HG02678 (cell line): Measurements from ENCODE around the gene CNTN1.

Experiments used
- ATAC-seq: cut with Tn5 transposase; IDR thresholded peaks from one replicate; pipeline ENCODE4 v1.9.1; 2021; ENCODE audit warnings: mild to moderate bottlenecking, moderate library complexity; ENCODE audit not compliant: unreplicated experiment

The CNTN1 gene

DNA sequence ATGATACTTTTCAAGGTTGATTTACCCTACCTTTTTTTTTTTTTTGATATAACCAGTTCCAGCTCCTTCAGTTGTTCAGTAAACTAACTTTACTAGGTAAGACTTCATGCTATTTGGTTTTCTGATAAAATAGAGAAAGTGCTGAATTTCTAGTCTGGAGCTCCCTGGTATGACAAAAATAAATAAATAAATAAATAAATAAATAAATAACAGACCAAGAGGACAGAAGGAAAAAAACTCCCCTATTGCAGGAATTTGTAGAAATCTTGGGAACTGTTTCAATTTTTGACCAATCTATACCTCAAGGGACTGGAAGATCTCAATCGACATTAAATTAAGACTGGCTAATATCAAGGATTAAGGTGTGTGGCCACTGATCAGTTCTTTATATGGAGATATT lies 265.2 kb downstream of the CNTN1 start:
- ATAC-seq = no peak

DNA sequence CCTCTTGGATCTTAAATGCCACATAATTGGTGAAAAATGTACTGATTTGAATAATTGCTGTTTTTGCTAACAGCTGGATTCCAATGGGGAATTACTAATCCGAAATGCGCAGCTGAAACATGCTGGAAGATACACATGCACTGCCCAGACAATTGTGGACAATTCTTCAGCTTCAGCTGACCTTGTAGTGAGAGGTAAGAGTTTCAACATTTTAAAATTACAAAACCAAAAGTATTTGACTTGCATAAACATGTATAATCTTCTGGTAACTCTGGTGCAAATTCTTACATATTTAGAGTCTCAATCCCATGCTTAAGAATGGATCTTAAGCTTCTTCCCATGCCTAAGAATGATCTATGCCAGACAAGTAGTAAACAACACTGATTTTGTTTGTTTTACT lies 266.8 kb downstream of the CNTN1 start:
- ATAC-seq = no peak

DNA sequence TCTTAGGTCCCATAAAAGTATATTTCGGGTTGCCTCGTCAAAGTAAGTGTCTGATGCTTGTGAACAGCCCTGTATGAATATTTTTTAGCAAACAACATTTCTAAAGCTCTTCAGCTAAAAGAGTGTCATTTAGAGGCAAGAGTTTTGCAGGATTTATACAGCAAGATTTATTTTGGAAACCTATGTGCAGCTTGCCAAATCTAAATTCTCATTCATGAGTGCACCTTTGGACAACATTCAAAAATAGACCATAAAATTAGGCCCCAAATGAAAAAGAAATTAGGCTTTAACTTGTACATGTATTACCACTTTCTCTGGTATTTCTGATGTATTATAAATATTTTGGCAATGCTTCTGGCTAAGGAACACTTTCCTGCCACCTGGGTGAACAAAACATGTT lies 271.5 kb downstream of the CNTN1 start:
- ATAC-seq = no peak

DNA sequence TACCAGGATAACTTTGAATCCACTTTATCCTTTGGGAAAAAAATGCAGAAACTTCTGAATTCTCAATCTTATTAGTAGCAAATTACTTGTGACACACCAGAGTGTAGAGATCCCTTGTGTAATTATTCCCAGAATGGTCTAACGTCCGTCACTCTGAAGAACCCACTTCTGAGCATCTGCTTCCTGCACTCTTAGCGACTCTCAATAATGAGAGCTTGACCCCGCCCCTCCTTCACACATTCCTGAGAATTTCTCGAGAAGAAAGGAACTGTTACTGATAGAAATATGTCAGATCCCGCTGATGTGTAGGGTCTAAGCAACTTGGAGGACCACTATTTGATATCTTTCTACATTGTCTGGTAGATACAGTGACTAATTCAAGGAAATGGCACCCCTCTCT lies 277.6 kb downstream of the CNTN1 start:
- ATAC-seq = no peak

DNA sequence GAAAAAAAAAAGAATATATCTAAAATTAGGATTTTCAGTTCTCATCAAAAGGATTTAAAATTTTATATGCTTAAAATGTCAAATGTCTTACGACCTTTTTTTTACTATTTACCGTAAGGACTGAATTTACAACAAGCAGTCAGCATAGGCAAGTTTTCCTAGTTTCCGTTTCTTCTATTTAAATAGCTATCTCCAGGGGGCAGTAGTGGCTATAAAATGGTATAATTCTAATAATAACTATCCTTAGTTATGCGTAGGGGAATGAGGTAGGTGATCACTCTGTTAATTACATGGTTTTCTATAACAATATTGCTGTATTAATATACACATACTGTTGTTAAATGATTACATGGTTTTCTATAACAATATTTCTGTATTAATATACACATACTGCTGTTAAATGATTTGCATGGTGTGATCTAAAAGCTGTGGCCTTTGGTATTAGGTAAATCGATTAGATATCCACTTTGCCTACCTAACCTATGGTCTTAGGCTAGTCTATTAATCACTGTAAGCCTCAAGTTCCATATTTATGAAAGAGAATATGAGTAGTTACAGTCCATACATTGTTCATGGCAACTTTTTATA lies 278.2 kb downstream of the CNTN1 start:
- no peak for ATAC-seq

GRCh38 chr12:40971911-40972310 lies 279.7 kb downstream of the CNTN1 start:
- no peak for ATAC-seq

- no peak for ATAC-seq
Measured at GRCh38 chr12:40976546-40976945, 284.3 kb downstream of the CNTN1 start.

DNA sequence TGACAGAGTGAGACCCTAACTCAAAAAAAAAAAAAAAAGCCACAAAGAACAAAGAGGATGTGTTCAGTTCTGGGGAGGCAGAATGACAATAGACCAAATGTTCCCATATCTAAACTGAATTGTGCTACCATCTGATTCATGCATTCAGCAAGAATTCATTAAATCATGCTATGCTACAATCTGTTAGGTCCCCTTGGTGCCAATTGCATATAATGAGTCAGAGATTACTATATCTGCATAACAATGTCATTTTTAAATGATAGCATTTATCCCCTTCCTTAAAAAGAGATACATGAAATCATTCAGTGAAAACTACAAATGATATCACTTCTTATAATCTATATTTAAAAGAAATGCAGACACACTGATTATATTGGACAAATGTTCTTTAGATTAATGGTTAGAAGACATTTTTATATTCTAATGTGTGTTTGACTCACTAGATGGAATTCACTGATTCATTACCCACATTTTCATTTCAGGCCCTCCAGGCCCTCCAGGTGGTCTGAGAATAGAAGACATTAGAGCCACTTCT lies 288.3 kb downstream of the CNTN1 start:
- no peak for ATAC-seq

GRCh38 chr12:40986001-40986400 lies 293.8 kb downstream of the CNTN1 start:
- no peak for ATAC-seq

- no peak for ATAC-seq
Measured at GRCh38 chr12:40988355-40988754, 296.1 kb downstream of the CNTN1 start.

- no peak for ATAC-seq
Measured at GRCh38 chr12:40988824-40989223, 296.6 kb downstream of the CNTN1 start.

DNA sequence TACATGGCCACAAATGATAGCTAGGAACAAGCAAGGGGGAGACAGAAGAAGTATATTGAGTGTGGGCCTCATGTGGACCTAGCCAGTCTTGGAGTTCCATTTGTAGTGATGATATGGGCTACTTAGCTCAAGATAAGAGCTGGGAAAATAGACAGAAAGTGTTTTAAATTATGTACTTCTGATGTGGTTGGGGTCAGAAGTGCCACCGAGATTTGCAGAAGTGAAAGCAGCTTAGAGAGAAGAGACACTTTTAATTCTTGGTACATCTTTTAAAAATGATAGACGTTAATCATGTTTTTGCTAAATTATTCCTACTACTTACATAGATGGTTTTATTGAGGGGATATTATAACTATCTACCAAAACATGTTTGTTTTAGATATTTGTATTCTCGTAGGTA lies 297.5 kb downstream of the CNTN1 start:
- no peak for ATAC-seq

DNA sequence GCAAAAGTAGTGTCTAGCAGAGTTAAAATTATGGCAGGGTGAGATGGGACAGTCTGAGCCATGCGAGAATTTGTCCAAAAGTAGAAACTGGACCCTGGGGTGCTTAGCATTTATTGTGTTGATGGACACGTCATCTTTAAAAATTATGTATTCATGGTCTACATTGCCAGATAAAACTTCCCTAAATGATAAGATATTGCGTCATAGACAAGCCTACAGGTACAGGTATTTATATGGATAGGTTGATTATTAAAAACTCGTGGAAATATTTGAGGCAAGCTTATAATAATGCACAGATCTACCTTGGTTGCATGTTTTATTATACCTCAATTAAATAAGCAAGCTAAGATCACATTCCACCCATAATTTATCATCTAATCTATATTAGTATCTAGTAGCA lies 299.9 kb downstream of the CNTN1 start:
- ATAC-seq = no peak

- no peak for ATAC-seq
Measured at GRCh38 chr12:40992674-40993073, 300.4 kb downstream of the CNTN1 start.

DNA sequence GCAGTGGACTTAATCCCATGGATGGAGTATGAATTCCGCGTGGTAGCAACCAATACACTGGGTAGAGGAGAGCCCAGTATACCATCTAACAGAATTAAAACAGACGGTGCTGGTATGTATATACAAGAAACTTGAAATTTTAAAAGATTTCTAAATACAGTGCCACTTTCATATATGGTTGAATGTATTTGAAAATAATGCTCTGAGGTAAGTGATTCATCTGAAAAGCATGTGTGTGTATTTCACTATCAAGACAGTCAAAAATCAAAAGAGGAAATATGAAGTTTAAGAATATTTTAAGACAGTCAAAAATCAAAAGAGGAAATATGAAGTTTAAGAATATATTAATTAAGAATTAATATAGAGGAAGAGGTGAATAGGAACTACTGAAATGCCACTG lies 300.9 kb downstream of the CNTN1 start:
- ATAC-seq = no peak

DNA sequence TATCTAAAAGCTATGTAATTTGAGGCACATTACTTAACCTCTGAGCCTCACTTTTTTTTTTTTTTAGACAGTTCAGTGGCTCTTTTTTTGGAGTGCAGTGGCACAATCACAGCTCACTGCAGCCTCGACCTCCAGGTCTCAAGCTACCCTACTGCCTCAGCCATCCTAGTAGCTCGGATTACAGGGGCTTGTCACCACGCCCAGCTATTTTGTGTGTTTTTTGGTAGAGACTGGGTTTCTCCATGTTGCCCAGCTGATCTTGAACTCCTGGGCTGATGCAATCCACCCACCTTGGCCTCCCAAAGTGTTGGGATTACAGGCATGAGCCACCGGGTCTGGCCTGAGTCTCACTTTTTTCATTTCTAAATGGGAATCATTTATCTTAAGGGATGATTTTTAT lies 303.9 kb downstream of the CNTN1 start:
- ATAC-seq = no peak

DNA sequence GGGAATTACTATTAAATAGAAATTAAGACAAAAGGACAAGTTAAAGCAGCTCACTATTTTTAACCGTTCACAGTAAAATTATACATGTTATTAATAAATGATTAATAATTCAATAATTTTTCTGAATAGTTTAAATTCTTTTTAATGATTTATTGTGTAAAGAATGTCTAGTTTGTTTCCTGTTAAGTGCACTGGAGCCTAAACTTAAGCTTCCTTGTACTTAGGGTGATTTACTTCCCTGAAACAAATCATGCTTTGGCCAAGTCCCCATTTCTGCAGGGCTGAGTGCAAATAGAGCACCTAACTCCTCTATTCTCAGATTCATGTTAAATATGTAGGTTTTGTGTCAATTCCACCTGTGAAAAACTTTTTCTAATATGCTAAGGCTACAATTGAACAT lies 307.0 kb downstream of the CNTN1 start:
- ATAC-seq = no peak

DNA sequence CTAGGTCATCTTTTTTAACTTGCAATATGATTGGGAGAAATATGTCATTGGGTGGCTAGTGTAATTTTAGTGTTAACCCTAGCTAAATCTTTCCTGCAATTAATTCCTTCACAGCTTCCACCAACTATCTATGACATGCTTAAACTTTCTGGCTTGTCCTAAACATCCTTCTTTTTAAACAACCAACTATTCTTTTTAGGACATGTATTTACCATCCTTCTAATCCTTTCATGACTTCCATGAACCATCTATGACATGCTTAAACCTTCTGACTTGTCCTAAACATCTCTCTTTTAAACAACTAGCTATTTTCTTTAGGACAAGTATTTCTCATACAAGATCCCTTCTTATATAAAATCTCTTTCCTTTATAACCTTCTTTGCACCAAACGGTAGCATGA lies 316.2 kb downstream of the CNTN1 start:
- ATAC-seq = no peak

DNA sequence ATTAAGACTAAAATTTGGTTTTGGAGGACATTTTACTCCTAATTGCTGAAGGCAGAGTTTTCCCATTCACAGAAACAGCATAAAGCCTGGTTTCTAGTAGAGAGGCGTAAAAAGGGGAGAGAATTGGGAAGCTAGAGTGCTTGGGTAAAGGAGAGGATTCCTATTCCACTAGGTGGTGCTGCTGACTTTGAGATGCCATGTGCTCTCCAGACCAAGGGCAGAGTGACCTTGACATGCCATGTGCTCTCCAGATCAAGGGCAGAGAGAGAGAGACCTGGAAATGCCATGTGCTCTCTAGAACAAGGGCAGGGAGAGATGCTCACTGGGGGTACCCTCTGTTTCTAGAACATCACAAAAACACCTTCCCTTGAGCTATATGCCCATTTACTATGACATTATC lies 319.7 kb downstream of the CNTN1 start:
- ATAC-seq = no peak

GRCh38 chr12:41013881-41014642 lies 321.8 kb downstream of the CNTN1 start:
- no peak for ATAC-seq

DNA sequence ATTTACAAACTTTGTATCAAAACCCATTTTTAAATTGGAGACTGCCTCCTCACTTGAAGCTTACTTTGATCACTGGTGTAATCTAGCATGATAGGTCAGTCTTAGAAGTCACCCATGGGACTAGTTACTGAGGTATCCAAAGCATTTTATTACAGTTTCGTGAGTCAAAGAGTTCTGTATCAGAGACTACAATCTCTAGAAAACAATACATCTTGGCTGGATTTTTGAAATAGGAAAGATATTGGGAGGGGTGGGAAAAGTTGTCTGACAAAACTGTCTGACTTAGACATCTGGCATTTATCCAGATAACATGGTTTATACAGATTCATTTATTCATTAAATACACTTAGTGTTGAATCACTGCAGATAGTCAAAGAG lies 322.4 kb downstream of the CNTN1 start:
- ATAC-seq = no peak

DNA sequence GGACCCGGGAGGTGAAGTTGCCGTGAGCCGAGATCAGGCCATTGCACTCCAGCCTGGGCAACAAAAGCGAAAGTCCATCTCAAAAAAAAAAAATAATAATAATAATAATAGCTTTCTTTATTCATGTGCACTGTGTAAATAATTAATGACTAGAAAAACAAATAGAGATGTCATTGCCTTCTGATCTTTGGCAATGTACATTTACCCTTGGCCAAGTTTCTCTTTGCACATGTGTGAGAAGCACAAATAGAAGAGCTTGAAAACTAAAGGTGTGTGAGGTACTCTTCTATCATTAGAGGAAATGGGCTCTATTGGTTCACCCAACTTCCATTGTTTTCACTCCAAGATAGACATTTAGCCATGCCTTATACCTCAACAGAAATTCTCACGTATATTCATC lies 325.8 kb downstream of the CNTN1 start:
- no peak for ATAC-seq

- ATAC-seq = no peak
Measured at GRCh38 chr12:41019461-41019860, 327.2 kb downstream of the CNTN1 start.
